GM21786 (cell line): ENCODE measurements around the gene AIP.

Experiments used
- ATAC-seq: cut with Tn5 transposase; IDR thresholded peaks from one replicate; pipeline ENCODE4 v1.9.1; 2021; ENCODE audit not compliant: unreplicated experiment

Gene AIP

DNA sequence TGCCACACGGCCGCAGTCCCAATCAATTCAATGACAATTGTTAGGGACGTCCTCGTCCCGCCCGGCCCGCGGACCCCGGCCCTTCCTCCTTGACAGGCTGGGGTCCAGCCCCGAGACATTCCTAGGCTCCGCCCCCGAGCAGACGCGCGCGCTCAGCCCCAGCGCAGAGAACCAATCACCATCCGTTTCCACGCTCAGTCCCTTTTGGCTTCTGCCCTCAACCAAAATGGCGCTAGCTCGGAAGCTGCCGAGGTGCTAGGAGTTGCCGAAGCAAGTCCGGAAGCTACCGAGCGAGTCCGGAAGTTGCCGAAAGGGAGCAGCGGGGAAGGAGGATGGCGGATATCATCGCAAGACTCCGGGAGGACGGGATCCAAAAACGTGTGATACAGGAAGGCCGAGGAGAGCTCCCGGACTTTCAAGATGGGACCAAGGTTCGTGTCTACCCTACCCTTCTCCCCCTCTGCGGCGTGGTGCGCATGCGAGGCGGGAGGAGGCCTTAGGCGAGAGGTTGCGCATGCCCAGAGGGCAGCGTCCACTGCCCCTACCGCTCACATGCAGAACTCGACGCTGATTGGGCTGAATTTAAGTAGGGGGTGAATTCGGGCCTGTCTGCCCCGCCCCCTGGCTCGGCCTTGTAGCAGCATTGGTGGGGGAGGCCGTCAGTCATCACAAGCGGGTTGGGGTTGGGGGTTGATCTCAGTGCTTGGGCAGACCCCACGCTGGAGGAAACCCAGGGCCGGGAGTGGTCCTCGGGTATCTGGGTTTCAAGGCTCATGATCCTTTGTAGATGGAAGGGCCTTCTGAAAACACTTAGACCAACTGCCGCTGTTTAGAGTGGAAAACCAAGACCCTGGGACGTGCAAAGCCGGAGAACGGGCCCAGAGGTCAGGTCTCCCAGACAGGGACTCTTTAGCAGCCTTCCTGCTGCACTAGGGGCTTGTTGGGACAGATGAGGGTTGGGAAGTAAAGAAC lies at the start of gene AIP:
AIP (plus strand) TSS at position 200 of the 972 bp plus-strand sequence; CDS start at position 333, 133 bp downstream.
- ATAC-seq, result peak; percentile 50

DNA sequence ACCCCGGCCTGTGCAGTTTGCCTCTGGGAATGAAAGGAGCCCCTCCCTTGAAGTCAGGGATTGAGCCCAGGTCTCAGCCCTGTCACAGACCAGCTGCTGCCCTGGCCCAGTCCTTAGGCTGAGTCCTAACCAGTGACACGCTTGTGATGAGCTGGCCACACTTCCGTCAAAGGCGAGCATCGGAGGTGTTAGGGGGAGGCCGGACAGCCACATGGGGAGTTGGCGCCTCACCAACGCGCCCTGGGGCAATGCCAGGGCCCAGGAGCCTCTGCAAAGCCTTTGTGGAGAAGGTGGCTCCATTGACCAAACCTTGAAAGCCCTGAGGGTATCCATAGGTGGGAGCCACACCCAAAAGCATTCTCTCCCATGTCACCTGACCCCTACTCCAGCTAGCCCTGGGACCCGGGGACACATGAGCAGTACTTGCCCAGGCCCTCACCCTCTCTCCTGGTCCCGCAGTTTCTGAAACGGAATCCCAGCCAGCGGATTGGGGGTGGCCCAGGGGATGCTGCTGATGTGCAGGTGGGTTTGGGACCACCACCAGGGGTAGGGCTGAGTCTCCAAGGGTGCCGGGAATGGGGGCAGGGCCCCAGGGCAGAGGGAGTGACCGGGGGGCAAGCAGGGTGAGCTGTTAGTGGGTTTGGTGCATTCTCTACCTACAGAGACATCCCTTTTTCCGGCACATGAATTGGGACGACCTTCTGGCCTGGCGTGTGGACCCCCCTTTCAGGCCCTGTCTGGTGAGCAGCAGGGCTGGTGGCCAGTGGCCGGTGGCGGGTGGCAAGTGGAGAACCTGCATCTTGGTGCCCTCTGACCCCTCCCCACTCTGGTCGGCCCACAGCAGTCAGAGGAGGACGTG lies 49.1 kb upstream of the AIP start:
- ATAC-seq, result no peak

DNA sequence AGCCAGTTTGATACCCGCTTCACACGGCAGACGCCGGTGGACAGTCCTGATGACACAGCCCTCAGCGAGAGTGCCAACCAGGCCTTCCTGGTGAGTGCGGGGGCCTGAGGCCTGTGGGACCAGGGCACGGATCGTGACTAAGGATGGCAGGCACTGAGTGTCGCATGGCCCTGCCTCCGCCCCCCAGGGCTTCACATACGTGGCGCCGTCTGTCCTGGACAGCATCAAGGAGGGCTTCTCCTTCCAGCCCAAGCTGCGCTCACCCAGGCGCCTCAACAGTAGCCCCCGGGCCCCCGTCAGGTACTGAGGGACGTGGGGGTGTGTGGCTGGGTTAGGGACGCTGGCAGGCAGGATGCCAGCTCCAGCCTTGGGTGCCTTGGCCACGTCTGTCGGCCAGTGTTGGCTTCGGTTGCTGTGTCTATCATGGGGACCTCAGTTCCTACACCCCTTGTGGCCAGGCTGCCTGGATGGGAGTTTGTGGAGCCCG lies 48.4 kb upstream of the AIP start:
- ATAC-seq, result no peak

DNA sequence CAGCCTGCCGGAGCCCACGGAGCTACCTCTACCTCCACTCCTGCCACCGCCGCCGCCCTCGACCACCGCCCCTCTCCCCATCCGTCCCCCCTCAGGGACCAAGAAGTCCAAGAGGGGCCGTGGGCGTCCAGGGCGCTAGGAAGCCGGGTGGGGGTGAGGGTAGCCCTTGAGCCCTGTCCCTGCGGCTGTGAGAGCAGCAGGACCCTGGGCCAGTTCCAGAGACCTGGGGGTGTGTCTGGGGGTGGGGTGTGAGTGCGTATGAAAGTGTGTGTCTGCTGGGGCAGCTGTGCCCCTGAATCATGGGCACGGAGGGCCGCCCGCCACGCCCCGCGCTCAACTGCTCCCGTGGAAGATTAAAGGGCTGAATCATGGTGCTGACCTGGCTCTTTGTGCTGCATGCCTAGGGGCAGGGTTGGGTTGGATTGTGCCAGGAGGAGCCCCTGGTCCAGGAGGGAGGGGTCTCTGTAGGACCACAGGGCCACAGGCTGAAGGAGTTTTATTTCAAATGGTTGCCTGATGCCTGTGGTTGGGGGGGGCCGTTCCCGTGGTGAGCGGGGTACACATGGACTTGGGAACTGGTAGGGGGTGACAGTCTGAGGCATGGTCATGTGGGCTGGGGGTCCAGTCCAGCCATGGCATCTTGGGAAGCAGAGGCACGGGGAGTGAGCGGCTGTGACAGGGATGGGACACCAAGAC lies 47.6 kb upstream of the AIP start:
- ATAC-seq, result no peak

DNA sequence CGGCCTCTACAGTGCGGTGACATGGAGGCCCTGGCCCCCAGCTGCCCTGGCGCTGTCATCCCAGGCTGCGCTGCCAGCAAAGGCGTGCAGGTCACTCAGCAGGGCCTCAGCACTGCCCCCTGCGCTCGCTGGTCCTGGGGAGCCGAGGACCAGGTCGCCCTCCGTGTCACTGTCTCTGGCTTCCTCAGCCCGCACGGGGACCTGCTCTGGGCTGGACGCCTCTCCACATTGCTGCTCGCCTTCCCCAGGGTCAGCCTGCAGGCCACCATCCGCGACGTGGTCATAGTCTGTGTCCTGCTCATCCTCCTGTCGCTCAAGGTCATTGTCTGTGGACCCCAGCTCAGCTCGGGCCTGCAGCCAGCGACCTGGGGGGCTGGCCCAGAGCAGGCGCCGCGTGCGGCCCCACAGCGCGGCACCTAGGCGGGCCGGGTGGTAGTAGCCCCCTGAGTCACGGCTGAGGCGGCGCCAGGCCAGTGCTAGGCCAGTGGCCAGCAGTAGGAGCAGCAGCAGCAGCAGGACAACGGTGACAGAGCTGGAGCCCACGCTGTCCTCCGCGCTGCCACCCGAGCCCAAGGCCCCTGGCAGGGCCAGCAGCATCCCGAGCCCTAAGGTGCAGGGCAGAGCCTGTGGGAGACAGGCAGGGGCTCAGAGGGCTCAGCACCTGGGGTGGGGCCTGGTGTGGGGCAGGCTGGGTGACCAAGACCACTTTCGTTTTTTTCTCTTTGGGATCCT lies 46.9 kb upstream of the AIP start:
- ATAC-seq, result no peak

DNA sequence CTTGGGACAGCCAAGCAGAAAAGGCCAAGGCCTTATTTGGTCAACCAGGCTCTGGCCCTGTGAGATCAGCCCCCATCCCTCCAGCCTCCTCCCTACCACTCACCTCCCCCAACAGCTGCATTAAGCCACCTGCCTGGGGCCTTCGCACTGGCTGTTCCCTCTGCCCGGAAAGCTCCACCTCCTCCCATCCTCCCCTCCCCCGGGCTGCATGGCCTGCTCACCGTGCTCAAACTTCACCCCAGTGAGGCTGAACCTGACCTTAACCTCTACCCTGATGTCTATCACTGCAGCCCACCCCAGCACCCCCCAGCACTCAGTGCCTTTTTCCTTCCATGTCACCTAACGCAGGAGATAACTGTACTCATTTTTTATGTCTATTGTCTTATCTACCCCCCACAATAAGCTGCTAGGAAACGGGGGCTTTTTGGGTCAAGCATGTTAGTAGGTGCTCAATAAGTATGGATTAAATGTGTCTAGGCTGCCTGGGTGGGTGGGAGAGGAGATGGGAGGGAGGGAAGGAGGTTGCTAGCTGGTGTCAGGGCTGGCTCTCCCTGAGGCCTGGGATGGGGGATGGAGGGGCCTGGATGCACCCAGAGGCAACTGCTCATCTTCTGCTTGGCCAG lies 46.3 kb upstream of the AIP start:
- peak; percentile 38 for ATAC-seq

DNA sequence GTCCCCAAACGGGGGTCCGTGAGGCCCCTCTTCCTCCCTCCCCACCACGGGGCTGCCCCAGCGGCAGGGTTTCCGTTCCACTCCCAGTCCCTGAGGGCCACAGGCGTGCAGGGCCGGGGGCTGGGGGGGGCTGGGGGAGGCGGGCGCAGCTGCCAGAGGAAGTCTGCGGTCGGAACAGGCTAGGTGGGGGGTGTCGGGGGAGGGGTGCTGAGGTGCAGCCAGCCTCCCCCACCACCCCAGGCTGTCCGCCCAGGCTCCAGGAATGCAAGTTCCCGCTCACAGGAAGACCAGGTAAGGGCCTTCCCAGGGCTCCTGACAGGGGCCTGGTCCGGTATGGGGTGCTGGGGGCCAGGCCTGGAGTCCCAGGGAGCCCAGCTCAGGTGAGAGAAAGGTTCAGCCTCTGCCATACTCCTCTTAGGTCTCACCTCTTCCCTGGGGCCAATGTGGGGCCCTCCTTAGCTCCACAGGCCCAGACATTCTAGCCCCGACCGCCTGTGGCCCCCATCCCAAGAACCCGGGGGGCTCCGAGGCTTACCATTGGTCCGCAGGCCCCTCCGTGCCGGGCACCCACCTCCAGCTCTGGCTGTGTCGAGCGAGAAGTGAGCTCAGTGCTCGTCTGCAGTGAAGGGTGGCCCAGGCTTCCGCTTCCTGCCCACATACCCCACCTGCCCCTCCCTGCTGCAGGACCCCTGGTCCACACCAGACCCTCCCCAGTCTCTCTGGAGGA lies 45.6 kb upstream of the AIP start, which contains the start of gene PTPRCAP:
PTPRCAP (minus strand) TSS at position 601 of the 727 bp plus-strand sequence; CDS start at position 538, 63 bp downstream.
- no peak for ATAC-seq

DNA sequence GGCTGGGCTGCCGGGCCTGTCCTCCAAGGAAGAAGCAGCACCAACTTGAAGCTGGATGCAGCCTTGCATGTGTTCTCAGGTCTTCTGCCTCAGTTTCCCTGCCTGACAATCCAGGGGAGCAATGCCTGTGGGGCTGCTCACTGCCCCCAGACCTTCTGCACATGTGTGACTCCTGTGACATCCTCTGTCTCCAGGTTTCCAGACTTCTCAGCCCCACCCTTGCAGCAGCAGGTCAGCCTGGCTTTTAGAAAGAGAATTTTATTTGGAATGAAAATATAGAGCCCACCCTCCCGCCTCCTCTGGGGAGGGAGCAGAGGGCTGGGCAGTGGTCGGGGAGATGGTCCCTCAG lies 45.0 kb upstream of the AIP start:
- ATAC-seq, result no peak

DNA sequence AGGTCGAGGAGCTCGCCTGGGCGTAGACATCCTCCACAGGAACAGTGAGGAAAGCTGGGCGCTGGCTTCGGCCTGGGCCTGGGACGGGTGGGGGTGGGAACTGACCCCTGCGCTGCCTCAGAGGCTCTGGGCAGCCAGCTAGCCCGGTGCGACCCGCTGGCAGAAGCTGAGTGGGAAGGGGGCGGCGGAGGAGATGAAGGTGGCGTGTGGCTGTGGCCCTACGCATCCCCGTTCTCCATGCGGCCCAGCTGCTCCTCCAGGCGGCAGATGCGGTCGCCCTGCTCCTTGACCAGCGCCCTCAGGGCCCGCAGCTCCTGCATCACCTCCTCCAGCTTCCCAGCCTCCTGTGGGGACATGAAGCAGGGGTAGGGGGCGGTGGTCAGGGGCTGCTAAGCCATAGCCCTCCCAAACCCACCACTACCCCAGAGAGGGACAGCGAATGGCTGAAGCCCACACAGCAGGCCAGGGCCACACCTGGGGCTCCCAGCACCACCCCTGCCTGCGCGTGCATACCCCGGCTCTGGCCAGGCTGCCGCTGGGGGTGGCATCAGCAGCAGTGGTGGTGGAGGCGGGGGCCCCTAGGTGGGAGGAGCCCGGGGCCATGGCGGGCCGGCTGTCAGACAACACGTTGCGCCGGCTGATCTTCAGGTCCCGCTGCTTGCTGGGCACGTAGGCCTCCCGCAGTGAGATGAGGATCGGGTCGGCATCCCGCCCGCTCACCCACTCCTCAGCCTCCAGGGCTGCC lies 44.5 kb upstream of the AIP start:
- ATAC-seq, result no peak

DNA sequence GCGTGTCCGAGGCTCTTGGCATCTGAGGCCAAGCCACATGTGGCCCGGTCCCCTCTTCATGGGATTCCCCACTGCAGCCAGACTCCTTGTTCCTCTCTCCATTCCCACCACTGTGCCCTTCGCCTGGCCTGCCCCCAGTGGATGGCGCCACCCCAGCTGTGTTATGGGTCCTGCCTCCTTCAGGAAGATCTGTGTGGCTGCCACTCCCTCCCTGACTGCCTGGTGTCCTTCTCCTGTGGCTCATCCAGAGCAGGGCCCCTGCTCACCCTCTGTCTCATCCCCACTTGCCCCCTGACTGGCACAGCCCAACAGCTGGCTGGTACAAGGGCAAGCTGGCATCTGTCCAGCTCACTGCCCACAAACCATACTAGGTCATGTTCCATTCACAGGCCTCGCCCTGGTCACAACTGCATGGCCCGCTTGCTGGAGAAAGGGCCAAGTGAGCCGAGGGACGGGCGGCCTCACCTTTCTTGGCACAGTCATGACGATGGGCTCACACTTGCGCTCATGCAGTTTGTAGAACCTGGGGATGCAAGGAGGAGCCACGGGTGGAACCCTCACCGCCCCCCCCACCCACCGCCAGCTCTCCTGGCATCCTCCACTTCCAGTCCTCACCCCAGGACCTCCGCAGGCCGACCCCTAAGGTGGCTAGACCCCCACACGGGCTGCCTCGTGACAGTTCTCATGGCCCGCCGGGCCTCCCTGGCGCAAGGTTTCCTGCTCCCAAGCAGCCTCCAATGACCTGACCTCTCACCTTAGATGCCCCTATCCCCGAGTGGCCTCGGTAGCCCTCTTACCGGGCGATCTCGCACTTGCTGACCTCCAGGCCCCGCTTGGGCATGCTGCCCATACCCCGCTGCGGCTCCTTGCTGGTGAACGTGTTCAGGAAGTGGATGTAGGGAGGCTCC lies 43.3 kb upstream of the AIP start:
- no peak for ATAC-seq

DNA sequence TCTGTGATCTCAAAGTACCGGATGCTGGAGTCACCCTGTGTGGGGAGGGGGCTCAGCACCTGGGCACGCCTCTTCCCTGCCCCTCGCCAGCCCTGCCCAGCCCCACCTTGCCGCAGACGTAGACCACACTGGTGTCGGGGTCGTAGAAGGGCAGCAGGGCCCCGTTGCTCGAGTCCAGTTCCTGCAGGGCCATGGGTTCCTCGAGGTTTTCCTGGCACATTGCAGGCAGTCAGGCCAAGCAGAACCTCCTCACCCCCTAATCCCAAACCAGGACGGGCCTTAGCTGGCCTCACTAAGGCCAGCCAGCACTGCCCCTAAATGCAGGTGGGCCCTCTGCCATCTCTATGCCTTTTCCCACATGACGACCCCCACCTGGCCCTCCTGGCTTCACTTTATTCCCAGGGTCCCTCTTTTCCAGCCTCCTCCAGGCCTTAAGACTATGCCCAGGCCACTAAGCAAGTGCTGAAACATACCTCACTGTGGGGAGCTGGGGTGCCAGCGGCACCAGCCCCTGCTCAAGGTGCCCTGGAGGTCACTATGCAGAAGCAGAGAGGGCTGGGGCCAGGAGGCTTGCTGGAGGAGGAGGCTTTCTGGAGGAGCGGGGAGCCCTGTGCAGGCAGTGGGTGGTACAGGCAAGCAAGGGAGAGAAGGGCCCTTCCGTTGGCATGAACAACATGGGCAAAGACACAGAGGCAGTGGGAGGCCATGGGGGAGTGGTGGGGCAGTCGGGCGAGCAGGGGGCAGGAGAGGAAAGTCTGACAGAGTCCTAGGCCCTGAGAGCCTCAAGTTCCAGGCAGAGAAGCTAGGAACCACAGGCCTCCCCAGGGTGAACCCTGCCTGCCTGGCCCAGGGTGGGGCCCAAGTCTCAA lies 42.4 kb upstream of the AIP start:
- ATAC-seq, result no peak

DNA sequence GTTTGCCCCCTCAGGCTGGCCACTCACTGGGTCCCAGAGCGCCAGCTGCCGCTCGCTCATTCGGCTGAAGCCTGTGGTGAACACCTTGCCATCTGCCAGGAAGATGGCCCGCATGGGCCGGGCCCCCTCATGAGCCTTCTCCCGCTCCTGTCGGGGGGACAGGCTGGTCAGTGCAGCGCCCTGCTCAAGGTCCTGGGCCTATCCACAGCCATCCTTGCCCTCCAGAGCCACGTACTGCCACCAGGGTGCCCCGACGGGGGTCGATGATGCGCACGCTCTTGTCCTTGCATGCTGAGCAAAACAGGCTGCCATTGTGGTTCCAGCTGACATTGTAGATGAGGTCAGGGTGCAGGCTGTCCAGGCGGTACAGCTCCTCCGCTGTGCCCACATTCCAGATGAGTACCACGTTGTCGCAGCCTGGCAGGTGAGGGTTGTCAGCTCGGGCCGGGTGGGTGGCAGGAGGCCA lies 41.7 kb upstream of the AIP start:
- ATAC-seq, result no peak

DNA sequence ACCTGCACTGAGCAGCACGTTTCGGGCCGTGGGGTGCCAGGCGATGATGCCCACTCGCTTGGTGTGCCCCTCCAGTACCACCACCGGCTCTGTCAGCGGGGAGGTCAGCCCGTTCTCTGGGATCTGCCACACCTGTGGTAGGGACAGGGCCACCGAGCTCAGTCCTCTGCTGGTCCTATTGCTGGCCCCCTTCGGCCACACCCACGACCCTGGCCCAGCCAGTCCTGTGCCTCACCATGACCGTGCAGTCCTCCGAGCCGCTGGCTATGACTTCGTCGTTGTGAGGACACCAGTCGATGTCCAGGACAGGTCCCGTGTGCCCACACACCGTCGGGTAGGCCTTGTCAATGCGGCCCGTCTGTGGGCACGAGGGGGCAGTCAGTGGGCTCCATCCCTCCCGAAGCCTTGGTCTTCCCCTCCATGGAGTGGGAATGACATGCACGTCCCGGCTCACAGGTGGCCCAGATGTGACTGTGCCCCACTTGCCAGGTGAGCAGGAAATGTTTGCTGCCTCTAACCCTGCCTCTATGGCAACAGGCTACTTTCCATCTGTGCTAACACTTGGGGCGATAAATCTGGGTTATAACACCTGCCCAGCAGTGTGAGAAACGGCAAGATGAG lies 41.0 kb upstream of the AIP start:
- ATAC-seq, result no peak

DNA sequence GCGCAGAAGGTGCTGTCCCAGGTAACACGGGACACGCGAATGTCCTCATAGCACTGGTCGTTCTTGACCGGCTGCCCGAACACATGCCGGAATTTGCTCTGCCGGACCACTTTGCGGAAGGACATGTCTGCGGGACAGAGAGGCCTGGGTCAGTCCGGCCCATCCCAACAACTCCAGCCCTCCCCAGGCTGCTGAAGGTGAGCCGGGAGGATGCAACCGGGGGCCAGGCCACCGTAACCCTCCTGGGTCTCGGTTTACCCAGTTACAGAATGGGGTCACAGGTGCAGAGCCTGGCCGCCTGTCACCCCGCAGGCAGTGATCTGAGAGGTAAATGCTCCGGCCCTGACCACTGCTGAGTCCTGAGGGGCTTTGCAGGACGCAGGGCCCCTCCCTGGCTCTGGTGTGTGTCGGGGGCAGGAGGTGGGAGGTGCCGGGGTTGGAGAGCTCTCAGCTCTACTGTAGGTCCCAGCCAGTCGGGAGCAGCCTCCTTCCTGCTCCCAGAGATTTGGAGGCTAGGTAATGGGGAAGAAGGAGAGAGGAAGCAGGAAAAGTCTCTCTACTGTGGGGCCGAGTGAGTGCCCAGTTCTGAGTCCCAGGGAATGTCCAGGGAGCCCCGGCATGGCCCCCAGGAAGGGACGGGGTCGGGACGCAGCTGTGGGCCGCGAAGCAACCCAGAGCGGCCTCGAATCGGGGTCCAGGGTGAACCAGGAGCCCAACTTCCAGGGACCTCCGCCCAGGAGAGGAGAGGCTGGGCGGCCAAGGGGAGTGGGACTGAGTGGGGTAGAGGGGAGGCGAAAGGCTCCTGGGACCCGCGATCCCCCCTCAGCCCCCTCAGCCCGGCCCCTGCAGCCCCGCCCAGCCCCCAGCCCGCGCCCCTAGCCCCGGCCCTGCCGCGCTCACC lies 40.1 kb upstream of the AIP start:
- no peak for ATAC-seq

DNA sequence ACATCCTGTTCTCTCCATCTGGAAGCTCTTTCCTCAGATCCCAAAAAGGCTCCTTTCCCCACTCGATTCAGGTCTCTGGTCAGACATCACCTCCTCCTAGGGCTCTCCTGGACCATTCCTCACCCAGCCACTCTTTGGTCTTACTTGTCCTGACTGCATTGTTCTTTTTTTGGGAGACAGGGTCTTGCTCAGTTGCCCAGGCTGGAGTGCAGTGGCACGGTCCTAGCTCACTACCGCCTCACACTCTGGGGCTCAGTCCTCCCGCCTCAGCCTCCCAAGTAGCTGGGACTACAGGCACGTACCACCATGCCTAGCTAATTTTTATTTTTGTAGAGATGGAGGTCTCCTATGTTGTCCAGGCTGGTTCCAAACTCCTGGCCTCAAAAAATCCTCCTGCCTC lies 37.3 kb upstream of the AIP start:
- ATAC-seq, result no peak
